HG02610 (cell line): Measurements from ENCODE around the gene MDM2.
"Not testable (repeated sequence)": the region's sequence is repeated elsewhere in the genome, so short reads cannot be mapped to it uniquely, and the experiment has no call there.

Source experiments
- ATAC-seq: cut with Tn5 transposase; IDR thresholded peaks from one replicate; pipeline ENCODE4 v1.9.1; 2021; ENCODE audit warnings: mild to moderate bottlenecking, moderate library complexity; ENCODE audit not compliant: unreplicated experiment

Gene MDM2

DNA sequence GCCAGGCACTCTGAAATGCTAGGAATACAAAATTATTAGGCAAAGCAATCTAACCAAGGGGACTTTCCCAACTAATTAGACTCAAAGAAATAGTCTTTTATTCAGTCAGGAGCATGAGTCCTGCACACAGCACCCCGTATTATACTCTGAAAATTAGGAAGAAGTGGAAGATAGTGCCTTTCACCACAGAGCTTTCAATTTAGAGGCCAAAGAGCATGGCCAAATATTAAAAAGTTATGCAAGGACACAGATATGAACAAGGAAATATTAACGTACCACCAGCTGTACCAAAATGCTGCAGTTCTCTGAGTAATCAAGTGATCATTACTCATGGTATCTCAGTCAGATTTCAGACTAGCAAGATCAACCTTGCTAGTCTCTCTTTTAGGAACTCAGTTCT, 22.6 kb upstream of the MDM2 start:
- ATAC-seq: no peak

DNA sequence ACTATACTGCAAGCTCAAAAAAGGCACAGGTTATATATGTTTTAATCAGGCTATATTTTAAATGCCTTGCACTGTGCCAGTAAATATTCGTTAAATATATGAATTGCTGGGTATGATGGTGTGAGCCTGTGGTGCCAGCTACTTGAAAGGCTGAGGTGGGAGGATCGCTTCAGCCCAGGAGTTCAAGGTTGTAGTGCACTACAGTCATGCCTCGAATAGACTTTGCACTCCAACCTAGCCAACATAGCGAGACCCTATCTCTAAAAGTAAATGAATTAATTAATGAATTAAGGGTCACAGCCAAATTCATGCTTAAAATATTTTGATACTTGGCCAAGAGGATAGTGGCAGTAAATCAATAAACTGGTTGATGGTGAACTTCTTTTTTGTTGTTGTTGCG, 22.2 kb upstream of the MDM2 start:
- ATAC-seq: no peak

DNA sequence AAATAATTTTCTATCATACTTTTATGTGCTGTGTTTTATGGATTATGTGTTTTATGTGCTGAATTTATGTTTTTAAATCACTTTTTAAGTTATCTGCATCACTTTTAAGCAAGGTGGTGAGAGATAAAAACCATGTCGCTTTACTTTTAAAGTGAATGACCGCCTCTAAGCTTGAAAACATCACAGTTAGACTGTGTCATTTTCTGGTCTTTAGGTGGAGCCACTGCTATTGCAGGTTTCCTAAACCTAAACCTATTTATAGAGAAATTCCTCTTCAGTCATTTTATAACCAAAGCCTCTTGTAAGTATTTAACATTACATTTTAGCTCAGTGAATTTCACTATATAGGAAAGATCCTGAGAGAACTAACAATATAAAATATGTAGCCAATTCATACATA, 21.0 kb upstream of the MDM2 start:
- no peak for ATAC-seq

GRCh38 chr12:68788554-68789143, 19.3 kb upstream of the MDM2 start:
- ATAC-seq: no peak

- ATAC-seq: no peak
Measured at GRCh38 chr12:68789144-68789878, 18.7 kb upstream of the MDM2 start.

- ATAC-seq: no peak
Measured at GRCh38 chr12:68790081-68790951, 17.7 kb upstream of the MDM2 start.

GRCh38 chr12:68790952-68791234, 17.1 kb upstream of the MDM2 start:
- no peak for ATAC-seq

- ATAC-seq: no peak
Measured at GRCh38 chr12:68791897-68792481, 16.0 kb upstream of the MDM2 start.

DNA sequence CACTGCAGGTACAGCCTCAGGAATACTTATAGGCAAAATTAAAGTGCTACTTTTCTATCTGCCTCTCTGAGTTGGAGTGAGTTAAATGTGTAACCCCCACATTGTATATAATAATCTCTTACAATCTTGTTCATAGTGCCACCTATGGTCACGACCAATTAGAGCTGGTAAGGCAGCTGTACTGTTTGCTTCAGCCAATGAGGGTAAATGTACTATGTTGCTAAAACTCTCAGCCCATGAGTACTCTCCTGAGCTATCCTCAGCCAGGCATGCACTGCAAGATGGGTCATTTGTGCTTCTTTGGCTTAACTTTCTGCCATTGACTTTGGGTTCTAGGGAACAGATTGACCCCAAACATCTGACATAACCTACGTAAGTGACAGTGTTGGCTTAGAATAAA, 15.0 kb upstream of the MDM2 start:
- peak; percentile 84 for ATAC-seq

DNA sequence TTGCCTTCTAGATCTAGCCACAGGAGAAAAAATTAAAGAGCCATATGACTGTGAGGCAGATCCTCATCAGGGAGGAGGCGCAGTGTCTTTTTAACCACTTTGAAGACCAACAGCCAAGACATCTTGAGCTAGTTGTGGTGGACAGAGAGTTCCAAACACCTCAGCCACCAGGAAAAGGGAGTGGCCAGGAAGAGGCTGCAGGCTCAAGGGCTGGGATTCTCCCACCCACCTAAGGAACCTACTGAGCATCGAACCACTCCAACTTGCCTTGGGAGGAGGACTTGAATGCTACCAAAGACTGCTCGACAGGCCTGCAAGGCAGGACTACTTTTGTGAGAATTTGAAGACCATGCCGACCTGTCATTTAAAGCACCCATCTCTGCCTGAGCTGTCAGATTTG, 14.5 kb upstream of the MDM2 start:
- peak; percentile 24 for ATAC-seq

DNA sequence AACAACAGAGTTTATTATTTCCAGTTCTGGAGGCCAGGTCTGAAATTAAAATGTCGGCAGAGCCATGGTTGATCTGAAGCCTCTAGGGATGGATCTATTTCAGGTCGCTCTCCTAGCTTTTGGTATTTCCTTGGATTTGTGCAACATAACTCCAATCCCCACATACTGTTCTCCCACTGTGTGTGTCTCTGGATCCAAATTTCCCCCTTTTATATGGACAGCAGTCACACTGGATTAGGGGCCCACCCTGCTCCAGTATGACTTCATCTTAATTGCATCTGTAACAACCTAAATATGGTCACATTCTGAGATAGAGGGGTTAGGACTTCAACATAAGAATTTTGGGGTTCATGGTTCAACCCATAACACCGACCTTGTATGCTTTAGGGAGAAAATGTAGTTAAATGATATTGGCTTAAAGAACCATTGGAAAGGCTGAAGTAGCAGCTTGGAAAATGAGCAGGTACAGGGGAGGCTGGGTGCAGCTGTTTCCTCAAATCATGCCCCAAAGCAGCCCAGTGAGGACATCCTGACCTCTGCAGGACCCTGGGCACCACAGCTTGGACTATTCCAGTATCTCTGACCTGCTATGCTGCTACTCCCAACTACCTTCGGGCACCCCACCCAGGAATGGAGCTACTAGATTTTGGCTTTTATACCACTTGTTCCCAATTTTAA, 13.9 kb upstream of the MDM2 start:
- ATAC-seq: no peak

GRCh38 chr12:68794653-68795251, 13.2 kb upstream of the MDM2 start:
- ATAC-seq: no peak

DNA sequence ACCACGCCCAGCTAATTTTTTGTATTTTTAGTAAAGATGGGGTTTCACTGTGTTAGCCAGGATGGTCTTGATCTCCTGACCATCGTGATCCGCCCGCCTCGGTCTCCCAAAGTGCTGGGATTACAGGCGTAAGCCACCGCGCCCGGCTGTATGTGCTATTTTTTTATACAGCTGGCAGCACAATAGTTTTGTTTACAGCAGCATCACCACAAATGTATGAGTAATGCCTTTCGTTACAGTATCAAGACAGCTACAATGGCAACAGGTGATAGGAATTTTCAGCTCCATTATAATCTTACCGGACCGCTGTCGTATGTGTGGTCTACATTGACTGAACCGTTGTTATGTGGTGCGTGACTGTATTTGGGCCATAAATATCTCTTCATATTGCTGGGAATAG, 11.6 kb upstream of the MDM2 start:
- ATAC-seq: no peak

GRCh38 chr12:68798882-68799234, 9.1 kb upstream of the MDM2 start:
- ATAC-seq: no peak

DNA sequence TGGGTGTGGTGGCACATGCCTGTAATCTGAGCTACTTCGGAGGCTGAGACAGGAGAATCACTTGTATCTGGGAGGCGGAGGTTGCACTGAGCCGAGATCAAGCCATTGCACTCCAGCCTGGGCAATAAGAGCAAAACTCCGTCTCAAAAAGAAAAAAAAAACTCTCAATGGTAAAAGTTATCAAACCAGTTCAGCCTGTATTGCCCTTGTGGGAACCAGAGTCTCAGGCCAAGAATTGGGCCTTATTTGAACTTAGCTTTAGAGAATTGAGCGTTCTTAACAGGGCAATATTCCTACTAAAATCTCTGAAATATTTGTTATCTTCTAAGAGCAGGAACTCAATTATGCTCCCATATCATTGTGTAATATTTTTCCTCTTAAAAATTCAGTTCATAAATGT, 7.7 kb upstream of the MDM2 start:
- no peak for ATAC-seq

DNA sequence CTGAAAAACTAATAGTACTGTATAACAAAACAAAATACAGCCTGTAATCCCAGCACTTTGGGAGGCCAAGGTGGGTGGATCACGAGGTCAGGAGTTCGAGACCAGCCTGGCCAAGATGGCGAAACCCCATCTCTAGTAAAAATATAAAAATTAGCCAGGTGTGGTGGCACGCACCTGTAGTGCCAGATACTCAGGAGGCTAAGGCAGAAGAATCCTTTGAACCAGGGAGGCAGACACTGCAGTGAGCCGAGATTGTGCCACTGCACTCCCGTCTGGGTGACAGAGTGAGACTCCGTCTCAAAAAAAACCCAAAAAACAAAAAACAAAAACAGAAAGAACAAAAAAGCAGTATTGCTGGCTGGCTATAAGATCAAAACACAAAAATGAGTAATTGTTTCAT, 6.9 kb upstream of the MDM2 start:
- ATAC-seq: not testable (repeated sequence)

- not testable (repeated sequence) for ATAC-seq
Measured at GRCh38 chr12:68802372-68802745, 5.6 kb upstream of the MDM2 start.

DNA sequence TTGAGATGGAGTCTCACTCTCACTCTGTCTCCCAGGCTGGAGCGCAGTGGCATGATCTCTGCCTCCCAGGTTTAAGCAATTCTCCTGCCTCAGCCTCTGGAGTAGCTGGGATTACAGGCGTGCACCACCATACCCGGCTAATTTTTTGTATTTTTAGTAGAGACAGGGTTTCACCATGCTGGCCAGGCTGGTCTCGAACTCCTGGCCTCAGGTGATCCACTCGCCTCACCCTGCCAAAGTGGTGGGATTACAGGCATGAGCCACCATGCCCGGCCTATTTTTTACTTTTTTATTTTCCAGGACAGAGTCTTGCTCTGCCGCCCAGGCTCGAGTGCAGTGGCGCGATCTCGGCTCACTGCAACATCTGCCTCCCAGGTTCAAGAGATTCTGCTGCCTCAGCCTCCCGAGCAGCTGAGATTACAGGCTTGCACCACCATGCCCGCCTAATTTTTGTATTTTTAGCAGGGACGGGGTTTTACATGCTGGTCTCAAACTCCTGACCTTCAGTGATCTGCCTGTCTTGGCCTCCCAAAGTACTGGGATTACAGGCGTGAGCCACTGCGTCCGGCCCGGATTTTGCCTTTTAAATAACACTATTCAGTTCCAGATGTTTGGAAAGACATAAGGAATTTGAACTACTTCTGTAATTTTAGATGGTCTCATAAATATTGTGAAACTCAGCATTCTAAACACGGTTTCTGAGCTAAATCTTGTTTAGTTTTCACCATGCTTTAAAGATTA, 4.9 kb upstream of the MDM2 start:
- ATAC-seq: not testable (repeated sequence)

- no peak for ATAC-seq
Measured at GRCh38 chr12:68803948-68804656, 3.9 kb upstream of the MDM2 start.
